ENCODE results near the gene FAM13B. TPM values are rescaled to one million over a fixed set of nuclear protein-coding genes. Genes with fewer than 3 reads are reported as not detected.

The FAM13B gene
- polyA plus RNA-seq, 1 of the 3 experiments (the other 2 are of a cell fraction) = 13.0 TPM

DNA sequence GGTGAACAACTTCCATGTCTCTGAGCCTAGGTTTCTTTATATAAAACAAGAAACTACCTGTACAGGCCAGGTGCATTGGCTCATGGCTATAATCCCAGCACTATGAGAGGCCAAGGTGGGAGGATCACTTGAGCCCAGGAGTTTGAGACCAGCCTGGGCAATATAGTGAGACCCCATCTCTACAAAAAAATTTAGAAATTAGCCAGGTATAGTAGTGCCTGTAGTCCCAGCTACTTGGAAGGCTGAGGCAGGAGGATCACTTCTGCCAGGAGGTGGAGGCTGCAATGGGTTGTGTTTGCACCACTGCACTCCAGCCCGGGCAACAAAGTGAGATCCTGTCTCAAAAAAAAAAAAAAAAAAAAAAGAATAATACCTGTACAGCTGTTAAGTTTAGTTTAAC is 11.1 kb downstream of the FAM13B start:
- Histone ChIP-seq H3K27me3 (ENCODE audit: insufficient read depth) (no peaks in the 10 kb centered on the region), H4K20me1 (ENCODE audit: insufficient read depth) (peaks cover 66% of the 10 kb centered on the region), H3K9me2 (no peaks in the 10 kb centered on the region), H3K36me3 (replicated peaks in 1 of 2; ENCODE audit: control insufficient read depth in 1 of 2, insufficient read depth in 2 of 2, low read length in 1 of 2) (peaks cover 29 to 46% of the 10 kb centered on the region in 2 experiments), H3K9ac (no peak overlapping the region), H3F3A (replicated peaks; ENCODE audit: insufficient read depth) (no peaks in the 10 kb centered on the region), H3K9me3 (no peaks in the 10 kb centered on the region), H3K79me2 (ENCODE audit: insufficient read depth) (peaks cover 97% of the 10 kb centered on the region), H3K4me3 (ENCODE audit: low read depth in 2 of 2, low read length in 1 of 2) (no peak overlapping the region), H3K4me1 (ENCODE audit: control insufficient read depth in 1 of 2, insufficient read depth in 2 of 2, low read depth in 1 of 2, low read length in 1 of 2) (peaks cover 0 to 7% of the 10 kb centered on the region in 2 experiments; a peak in 1 of 4 replicates), H2AFZ (ENCODE audit: low read depth) (no peak overlapping the region), H3K4me2 (no peak overlapping the region), H3K27ac (ENCODE audit: low read depth in 2 of 2, low read length in 1 of 2) (no peak overlapping the region)
- ChIA-PET CTCF (interaction anchor here (0.7 to 1.4 kb wide), 3 partner anchors 15 to 351 kb away, joined by 3 read pairs; no protein-coding TSS in a partner anchor), POLR2A (no interaction called here)
- WGBS (ENCODE audit: low lambda C conversion rate) = 9% methylated on average over 1 of the region's 1 CpG
- TF ChIP-seq FOXJ3 (CRISPR knock-in tag; IDR thresholded peaks at IDR 0.05) (no peak), JUND (IDR thresholded peaks at IDR 0.05) (no peak), MXI1 (IDR thresholded peaks at IDR 0.05; ENCODE audit: low read depth, low read length) (no peak), SIN3A (IDR thresholded peaks at IDR 0.05; ENCODE audit: borderline replicate concordance, low read depth, low read length) (no peak), RXRA (IDR thresholded peaks at IDR 0.05; ENCODE audit: borderline replicate concordance, low read depth) (no peak), YY1 (IDR thresholded peaks at IDR 0.05; ENCODE audit: low read depth) (no peak), TEAD4 (IDR thresholded peaks at IDR 0.05; ENCODE audit: borderline replicate concordance, insufficient read depth) (no peak)
- TF ChIP-seq, protein P1, sequence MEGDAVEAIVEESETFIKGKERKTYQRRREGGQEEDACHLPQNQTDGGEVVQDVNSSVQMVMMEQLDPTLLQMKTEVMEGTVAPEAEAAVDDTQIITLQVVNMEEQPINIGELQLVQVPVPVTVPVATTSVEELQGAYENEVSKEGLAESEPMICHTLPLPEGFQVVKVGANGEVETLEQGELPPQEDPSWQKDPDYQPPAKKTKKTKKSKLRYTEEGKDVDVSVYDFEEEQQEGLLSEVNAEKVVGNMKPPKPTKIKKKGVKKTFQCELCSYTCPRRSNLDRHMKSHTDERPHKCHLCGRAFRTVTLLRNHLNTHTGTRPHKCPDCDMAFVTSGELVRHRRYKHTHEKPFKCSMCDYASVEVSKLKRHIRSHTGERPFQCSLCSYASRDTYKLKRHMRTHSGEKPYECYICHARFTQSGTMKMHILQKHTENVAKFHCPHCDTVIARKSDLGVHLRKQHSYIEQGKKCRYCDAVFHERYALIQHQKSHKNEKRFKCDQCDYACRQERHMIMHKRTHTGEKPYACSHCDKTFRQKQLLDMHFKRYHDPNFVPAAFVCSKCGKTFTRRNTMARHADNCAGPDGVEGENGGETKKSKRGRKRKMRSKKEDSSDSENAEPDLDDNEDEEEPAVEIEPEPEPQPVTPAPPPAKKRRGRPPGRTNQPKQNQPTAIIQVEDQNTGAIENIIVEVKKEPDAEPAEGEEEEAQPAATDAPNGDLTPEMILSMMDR (IDR thresholded peaks at IDR 0.05) = no peak
- TF ChIP-seq, protein P2, sequence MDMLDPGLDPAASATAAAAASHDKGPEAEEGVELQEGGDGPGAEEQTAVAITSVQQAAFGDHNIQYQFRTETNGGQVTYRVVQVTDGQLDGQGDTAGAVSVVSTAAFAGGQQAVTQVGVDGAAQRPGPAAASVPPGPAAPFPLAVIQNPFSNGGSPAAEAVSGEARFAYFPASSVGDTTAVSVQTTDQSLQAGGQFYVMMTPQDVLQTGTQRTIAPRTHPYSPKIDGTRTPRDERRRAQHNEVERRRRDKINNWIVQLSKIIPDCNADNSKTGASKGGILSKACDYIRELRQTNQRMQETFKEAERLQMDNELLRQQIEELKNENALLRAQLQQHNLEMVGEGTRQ (IDR thresholded peaks at IDR 0.05; ENCODE audit: borderline replicate concordance, low read depth, low read length) = no peak
- TF ChIP-seq, protein P3, sequence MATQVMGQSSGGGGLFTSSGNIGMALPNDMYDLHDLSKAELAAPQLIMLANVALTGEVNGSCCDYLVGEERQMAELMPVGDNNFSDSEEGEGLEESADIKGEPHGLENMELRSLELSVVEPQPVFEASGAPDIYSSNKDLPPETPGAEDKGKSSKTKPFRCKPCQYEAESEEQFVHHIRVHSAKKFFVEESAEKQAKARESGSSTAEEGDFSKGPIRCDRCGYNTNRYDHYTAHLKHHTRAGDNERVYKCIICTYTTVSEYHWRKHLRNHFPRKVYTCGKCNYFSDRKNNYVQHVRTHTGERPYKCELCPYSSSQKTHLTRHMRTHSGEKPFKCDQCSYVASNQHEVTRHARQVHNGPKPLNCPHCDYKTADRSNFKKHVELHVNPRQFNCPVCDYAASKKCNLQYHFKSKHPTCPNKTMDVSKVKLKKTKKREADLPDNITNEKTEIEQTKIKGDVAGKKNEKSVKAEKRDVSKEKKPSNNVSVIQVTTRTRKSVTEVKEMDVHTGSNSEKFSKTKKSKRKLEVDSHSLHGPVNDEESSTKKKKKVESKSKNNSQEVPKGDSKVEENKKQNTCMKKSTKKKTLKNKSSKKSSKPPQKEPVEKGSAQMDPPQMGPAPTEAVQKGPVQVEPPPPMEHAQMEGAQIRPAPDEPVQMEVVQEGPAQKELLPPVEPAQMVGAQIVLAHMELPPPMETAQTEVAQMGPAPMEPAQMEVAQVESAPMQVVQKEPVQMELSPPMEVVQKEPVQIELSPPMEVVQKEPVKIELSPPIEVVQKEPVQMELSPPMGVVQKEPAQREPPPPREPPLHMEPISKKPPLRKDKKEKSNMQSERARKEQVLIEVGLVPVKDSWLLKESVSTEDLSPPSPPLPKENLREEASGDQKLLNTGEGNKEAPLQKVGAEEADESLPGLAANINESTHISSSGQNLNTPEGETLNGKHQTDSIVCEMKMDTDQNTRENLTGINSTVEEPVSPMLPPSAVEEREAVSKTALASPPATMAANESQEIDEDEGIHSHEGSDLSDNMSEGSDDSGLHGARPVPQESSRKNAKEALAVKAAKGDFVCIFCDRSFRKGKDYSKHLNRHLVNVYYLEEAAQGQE (IDR thresholded peaks at IDR 0.05; ENCODE audit: low read depth, low read length) = no peak
- TF ChIP-seq, protein P4, sequence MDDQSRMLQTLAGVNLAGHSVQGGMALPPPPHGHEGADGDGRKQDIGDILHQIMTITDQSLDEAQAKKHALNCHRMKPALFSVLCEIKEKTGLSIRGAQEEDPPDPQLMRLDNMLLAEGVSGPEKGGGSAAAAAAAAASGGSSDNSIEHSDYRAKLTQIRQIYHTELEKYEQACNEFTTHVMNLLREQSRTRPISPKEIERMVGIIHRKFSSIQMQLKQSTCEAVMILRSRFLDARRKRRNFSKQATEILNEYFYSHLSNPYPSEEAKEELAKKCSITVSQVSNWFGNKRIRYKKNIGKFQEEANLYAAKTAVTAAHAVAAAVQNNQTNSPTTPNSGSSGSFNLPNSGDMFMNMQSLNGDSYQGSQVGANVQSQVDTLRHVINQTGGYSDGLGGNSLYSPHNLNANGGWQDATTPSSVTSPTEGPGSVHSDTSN (IDR thresholded peaks at IDR 0.05) = no peak
- TF ChIP-seq, protein P5, sequence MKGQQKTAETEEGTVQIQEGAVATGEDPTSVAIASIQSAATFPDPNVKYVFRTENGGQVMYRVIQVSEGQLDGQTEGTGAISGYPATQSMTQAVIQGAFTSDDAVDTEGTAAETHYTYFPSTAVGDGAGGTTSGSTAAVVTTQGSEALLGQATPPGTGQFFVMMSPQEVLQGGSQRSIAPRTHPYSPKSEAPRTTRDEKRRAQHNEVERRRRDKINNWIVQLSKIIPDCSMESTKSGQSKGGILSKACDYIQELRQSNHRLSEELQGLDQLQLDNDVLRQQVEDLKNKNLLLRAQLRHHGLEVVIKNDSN (IDR thresholded peaks at IDR 0.05; ENCODE audit: borderline replicate concordance, low read depth) = no peak
- DNase-seq = no peak

Measured in SK-N-SH (cell line).